ENCODE measurements around the gene IFIT1.
"Not testable (repeated sequence)": the region's sequence is repeated elsewhere in the genome, so short reads cannot be mapped to it uniquely, and the experiment has no call there.

Gene IFIT1

DNA sequence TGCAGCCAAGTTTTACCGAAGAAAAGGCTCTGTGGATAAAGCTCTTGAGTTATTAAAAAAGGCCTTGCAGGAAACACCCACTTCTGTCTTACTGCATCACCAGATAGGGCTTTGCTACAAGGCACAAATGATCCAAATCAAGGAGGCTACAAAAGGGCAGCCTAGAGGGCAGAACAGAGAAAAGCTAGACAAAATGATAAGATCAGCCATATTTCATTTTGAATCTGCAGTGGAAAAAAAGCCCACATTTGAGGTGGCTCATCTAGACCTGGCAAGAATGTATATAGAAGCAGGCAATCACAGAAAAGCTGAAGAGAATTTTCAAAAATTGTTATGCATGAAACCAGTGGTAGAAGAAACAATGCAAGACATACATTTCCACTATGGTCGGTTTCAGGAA, 10.6 kb downstream of the IFIT1 start:
- DNase-seq = no peak

DNA sequence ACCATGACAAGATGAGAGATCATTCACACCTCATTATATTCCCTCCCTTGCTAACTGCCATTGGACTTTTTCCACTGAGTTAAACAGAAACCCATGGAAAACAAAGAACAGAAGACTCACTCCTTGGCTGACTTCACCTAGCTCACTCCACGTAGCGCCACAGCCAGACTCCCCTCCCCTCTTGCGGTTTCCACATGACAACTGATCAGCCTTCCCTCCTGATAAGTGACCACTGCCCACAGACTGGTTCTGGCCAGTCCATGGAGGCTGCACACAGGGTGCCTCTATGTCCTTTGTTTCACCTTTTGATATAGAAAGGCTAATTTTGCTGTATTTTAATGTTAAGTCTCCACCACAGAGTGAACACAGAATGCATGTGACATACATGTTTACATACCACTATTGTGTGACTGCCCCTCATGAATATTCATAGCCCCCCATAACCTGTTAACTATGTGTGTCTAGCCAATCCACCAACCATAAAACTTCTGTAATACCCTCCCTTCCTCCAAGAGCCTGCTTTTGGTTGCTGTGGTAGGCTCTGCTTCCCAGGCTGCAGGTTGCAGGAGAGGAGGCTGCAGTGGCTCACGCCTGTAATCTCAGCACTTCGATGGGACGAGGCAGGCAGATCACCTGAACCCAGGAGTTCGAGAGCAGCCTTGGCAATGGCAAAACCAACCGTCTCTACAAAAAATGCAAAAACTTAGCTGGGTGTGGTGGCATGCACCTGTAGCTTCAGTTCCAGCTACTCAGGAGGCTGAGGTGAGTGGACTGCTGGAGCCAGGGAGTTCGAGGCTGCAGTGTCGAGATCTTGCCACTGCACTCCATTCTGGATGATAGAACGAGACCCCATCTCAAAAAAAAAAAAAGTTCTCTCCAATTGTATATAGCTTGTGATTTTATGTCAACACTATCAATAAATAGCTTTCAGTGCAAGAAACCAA, 12.0 kb downstream of the IFIT1 start:
- no peak for DNase-seq

DNA sequence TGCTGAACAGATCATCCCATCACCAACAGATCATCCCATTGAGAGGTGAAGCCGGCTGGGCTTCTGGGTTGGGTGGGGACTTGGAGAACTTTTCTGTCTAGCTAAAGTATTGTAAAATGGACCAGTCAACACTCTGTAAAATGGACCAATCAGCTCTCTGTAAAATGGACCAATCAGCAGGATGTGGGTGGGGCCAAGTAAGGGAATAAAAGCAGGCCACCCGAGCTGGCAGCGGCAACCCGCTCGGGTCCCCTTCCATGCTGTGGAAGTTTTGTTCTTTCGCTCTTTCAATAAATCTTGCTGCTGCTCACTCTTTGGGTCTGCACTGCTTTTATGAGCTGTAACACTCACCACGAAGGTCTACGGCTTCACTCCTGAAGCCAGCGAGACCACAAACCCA, 13.8 kb downstream of the IFIT1 start:
- DNase-seq = not testable (repeated sequence)

DNA sequence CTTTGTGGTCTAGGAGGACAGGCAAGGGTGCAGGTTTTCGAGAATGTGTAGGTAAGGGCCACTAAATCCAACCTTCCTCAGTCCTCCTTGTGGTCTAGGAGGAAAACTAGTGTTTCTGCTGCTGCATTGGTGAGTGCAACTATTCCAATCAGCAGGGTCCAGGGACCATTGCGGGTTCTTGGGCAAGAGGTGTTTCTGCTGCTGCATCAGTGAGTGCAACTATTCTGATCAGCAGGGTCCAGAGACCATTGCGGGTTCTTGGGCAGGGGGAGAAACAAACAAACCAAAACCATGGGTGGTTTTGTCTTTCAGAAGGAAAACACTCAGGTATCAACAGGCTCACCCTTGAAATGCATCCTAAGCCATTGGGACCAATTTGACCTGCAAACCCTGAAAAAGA, 15.4 kb downstream of the IFIT1 start:
- not testable (repeated sequence) for DNase-seq

DNA sequence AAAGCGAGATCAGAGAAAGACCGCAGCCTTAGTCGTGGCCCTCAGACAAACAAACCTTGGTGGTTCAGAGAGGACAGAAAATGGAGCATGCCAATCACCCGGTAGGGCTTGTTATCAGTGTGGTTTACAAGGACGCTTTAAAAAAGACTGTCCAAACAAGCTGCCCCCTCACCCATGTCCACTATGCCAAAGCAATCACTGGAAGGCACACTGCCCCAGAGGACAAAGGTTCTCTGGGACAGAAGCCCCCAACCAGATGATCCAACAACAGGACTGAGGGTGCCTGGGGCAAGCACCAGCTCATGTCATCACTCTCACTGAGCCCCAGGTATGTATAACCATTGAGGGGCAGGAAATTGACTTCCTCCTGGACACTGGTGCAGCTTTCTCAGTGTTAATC, 16.9 kb downstream of the IFIT1 start:
- DNase-seq = not testable (repeated sequence)

DNA sequence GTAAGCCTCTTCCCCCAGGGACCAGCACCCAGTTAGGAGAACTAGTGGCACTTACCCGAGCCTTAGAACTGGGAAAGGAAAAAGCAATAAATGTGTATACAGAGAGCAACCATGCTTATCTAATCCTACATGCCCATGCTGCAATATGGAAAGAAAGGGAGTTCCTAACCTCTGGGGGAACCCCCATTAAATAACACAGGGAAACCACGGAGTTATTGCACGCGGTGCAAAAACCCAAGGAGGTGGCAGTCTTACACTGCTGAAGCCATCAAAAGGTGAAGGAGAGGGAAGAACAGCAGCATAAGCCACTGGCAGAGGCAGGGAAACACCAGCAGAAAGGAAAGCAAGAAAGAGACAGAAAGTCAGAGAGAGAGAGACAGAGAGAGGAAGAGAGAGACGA, 18.1 kb downstream of the IFIT1 start:
- DNase-seq = not testable (repeated sequence)

DNA sequence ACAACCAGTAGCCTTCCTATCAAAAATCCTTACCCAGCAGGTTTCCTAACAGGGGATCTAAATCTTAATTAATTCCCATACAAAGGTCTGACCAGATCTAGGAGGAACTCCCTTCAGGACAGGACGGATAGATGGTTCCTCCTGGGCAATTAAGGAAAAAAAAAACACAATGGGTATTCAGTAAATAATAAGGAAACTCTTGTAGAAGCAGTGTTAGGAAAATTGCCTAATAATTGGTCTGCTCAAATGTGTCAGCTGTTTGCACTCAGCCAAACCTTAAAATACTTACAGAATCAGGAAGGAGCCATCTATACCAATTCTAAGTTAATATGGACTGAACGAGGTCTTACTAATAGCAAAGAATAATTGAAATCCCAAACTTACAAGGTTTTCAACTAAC, 18.7 kb downstream of the IFIT1 start:
- not testable (repeated sequence) for DNase-seq

DNA sequence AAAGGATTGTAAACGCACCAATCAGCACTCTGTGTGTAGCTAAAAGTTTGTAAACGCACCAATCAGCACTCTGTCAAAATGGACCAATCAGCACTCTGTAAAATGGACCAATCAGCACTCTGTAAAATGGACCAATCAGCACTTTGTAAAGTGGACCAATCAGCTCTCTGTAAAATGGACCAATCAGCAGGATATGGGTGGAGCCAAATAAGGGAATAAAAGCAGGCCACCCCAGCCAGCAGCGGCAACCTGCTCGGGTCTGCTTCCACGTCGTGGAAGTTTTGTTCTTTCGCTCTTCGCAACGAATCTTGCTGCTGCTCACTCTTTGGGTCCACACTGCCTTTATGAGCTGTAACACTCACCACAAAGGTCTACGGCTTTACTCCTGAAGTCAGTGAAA, 19.9 kb downstream of the IFIT1 start:
- not testable (repeated sequence) for DNase-seq

DNA sequence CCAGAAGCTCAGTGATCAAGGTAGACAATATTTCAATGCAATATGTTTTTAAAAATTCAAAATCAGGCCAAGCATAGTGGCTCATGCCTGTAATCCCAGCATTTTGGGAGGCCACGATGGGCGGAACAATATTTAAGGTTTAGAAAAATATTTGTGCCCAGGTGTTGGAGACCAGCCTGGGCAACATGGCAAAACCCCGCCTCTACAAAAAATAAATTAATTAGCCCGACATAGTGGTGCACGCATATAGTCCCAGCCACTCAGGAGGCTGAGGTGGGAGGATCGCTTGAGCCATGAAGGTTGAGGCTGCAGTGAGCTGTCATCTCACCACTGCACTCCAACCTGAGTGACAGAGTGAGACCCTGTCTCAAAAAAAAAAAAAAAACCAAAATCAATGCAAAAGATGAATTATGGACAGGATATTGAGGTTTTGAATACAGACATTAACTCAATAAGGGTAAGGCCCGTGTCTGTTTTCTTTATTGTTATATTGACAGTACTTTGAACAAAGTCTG, 21.0 kb downstream of the IFIT1 start:
- DNase-seq = no peak

DNA sequence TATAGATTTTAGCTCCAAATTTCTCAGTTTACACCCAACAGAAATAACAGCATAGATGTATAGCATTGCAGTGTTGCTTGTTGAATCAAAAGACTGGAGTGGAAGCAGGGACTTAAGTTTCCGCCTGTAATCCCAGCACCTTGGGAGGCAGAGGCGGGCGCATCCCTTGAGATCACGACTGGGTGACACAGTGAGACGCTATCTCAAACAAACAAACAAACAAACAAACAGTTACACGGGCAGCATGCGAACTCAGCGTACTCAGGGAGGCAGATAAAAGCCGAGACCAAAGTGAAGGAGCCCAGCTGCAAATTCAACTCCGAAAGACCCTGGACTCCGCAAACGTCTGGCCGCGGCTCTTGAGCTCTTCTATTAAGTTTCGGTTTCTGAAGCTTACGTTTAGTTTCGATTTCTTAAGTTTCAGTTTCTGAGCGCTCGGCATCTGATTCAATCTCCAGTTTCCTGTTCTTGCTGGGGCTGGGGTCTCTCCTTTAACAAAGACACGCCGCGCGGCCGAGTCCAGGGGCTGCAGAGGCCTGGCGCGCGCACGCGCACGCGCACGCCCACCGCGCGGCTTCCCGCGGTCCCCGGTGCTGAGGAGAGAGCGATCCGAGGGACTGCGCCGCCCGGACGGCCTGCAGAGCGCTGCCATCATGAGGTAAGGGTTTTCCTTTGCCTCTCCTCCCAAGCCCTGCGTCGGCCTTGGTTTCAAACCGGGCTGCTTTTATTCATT, 21.9 kb downstream of the IFIT1 start, which contains the start of gene IFIT5:
TSS of gene IFIT5 (plus strand) at position 423 of the 733 bp plus-strand sequence. CDS start at position 654, 231 bp downstream.
- DNase-seq = no peak

DNA sequence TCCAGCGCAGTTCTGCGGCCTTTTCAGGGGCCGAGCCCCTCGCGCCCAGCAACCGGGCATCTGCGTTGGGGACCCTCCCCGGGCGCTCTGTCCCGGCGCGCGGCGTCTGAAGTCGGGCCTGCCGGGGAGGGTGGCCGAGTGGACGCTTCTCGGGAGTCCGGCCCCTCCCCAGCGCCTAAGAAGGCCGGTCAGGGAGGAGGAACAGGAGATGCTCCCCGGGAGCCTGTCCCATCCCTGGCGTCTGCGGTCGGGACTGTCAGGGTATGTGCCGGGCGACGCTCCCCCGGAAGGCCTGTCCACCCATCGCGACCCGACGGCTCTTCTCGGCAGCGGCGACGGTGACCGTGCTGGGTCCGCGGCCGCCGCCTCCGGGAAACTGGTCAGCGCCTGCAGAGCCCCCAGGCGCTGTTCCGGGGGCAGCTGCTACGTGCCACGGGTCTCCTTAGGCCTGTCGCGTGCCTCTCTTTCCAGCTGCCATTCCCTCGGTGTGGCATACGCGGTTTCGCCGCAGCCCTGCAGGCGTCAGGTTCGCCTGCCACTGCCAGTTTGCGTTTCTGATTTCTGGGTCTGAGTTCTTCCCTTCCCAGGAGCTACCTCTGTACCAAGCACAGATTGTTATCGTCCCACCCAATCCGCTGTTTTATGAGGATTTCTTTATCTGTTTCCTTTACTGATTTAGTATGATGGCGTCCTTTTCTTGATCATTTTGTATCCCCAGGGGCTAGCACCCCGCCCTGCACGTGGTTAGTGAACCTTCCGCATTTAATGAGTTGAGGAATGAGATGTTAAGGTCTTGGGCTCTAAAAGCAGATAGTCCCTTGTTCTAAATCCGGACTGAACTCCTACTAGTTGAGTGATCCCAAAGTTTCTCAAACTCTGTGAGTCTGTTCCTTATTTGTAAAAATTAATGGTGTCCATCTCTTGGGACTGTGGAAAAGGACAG, 22.7 kb downstream of the IFIT1 start:
- no peak for DNase-seq

DNA sequence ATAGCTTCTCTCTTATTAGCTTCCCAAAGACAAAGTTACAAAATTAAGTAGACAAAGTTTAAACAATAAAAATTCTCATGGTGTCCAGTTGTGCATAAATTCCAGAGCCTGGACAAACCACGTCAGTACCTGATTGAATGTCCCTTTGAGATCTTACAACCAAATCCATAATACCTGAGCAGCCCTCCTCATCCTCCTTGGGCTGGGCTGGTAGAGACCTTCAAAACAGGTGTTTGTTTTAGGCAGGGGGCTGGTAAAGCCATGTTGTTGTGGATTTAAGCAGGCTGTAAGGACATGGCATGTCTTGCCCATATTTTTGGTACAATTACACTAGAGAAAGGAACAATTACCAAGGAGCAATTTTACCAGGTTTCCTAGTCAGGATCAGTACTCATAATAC, 24.0 kb downstream of the IFIT1 start:
- DNase-seq = no peak

DNA sequence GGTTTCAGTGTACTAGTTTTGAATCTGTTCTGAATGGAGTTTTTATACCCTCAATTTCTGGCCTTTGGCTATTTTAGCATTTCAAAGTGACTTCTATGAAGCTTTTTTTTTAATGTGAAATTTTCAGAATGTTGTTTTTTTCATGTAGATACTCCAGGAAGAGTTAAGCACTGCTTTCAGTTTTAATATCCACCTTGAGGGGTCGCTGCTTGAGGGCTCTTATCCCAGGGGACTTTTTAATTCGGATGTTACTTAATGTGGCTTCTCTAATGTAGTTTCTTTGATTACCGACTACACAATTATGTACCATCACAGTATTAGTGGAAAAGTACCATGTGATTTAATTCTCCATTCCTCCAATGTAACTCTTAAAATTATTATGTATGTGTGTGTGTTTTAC, 27.1 kb downstream of the IFIT1 start:
- no peak for DNase-seq

DNA sequence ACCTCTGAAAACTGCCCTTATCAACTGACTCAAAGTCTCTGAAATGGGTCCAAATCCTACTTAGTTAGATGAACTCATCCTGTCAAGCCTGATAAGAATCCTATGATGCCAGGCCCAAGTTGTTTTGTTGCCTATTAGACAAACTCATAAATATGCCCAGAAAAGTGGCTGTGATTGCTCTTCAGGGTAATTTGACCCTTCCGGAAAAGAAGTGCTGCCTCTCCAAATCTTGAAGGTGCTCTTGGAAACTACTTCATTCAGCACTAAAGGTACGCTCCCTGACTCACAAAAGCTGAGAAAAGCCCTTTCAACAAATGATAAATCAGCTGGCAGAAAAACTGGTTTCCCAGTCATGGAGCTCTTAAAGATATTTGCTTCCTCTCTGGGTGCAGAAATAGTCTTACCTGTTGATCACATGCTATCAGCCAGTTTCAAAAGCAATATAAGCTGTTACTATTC, 28.6 kb downstream of the IFIT1 start:
- no peak for DNase-seq

DNA sequence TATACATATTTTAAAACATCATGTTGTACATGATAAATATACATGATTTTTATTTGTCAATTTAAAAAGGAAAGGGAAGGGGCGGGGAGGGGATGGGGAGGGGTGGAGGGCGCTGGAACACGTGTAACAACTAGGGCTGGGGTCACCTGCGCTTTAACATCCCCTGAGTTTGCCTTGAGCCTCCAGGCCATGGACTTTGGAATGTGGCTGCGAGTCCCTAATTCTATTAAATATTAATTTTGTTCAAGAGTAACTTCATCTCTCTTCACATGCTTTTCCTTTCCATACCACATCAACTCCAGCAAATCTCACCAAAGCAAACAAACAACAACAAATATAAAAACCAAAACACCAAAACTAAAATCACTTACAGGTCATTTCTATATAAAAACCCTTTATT, 32.6 kb downstream of the IFIT1 start:
- no peak for DNase-seq

DNA sequence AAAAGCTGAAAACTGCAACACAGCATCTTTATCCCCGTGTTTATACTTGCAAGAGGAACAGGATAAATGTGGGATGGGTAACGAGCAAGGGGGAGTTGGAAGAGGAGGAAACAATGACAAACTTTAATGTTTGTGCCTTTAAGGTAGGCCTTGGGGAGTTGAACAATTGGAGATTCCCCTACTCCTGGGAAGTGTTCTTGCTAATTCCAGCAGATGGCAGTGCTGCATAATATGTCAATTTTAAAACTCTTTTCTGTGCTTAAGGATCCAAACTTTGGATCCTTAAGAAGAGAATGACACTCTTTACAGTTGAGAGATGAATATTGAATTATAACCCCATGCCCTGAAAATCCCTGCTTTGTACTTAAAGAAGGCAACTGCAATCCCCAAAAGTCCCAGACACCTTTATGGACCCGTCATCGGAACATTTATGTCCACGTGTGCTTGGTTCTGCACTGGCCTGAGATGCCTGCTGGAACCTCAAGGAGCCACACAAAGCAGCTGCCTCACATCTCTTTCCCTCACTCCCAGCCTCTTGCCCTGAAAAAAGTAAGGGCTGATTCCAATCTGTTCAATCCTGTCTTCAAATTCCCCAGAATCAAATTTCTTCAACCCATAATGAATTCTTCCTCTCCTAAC, 33.9 kb downstream of the IFIT1 start:
- no peak for DNase-seq

DNA sequence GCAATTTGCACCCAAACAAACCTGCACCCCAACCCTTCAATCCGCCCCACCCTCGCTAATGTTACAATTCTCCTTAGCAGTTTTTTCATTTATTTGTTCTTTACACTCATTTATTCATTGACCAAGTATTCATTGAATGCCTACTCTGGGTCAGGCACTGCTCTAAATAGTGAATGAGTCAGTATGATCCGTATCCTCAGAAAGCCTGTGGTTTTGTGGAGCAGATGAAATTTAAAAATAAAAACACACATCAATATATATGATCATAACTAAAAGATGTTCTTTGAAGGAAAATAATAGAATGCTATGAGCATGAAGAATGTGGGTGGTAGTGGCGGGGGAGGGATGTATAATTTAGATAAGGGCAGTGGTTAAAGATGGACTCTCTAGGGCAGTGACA, 35.2 kb downstream of the IFIT1 start:
- DNase-seq = no peak

DNA sequence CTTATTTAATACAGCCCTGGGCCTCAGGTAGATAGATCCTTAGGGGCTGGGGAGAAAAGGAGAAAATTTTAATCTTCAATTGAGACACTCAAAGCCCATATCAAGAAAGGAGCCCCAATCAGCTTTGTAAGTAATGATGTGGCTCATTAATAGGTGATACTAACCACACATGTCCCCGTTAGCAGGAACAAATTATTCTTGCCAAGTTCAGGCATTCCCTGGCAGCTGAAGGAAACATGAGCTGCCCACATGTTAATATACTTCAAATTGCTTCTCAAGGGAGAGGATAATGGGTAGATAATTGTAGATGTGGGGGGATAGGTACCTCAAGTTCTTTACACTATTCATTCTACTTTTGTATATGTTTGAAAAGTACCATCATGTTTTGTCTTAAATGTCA, 36.5 kb downstream of the IFIT1 start:
- DNase-seq = no peak

DNA sequence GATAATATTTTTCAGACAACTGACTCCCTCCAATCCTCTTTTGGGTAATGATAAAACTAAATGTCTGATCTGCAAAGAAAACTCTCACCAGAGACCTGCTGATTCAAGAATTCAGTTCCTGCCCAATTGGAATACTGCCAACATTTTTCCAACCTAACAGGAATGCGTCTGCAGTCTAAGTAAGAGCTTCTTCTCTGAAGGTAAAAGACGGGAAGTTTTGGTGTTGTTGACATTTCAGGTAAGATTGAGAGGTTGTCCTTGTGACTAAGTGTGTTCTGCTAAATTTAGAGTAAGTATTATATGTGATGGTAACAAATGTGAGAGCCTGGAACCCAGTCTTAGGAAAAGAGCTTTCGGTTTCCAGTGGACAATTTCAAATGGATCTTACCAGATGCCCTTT, 39.6 kb downstream of the IFIT1 start:
- DNase-seq = no peak

DNA sequence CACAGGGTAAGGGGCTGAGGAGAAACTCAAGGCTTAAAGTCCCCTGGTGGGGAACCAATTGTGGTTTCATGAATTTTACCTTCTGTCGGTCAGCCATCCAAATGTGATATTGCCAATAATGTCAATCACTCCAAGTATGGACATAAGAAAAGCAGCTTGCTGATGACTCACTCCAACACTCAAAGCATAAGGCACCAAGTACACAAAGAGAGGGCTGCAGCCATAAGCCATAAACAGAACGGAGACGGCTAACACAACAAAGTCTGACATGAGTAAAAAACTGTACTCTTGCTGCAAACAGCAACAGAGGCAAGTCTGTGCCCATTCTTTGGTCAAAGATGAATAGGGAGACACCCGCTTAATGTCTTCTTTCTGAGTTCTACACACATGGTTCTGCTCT, 46.1 kb downstream of the IFIT1 start:
- DNase-seq = no peak

DNA sequence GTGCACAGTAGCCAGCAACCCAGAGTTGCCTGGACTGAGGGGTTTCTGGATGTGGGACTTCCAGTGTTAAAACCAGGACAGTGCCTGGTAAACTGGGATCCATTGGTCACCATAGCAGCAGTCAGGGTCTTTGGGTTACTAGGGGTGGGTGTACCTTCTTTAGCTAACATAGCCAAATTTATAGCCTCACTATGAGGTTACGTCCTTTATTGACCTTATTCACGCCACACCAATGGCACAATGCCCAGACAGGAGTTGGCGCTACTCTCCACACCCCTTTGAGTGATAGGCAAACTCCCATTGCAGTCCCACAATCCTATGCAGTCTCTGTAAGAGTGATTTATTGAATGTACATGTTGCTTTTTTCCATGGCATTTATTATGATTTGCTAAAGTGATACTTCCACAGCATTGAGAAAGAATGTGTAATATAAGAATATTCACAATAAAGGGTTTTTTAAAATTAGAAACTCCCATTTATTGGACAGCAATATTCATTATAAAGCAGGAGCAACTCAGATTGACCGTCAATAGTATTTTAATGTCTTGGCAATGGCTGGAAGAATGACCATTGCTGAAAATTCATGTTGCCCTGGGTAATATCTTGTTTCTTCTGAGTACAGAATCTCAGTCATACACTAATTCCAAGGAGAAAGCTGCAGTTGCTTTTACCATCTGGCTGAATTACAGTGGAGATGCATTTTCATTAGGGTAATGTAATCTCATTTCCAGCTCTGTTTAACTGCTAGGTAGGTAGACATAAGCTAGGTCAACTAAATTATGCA, 48.0 kb downstream of the IFIT1 start:
- no peak for DNase-seq
